Erythroblast (primary cell): ENCODE measurements around the gene PC.

Source experiments
- GATA1 ChIP-seq: IDR thresholded peaks from 2 replicates; pipeline ENCODE4 v1.6.1; 2011; ENCODE audit warnings: low read depth, mild to moderate bottlenecking, control low read depth, low read length, moderate library complexity
- POLR2A ChIP-seq: IDR thresholded peaks from 2 replicates; pipeline ENCODE4 v1.6.1; 2011; ENCODE audit warnings: mild to moderate bottlenecking, low read length

- no peak for TF ChIP-seq POLR2A
- no peak for TF ChIP-seq GATA1
These were observed 28.0 kb upstream of the PC start for GRCh38 chr11:66986178-66986545.
